Mesothelial cell of epicardium (in vitro differentiated cells): Measurements from ENCODE around the gene P2RY6. TPM values are rescaled to one million over a fixed set of nuclear protein-coding genes. Genes with fewer than 3 reads are reported as not detected.

Experiments used
- DNase-seq, 2 experiments: peaks; one replicate each; pipeline ENCODE4 v3.0.0; 2021; ENCODE audit warnings: low spot score in 2 of 2; ENCODE audit not compliant: unreplicated experiment in 2 of 2
- H3K27ac Mint-ChIP-seq: 2 replicates; pipeline ENCODE4 v1.8.0; 2021; ENCODE audit warnings: mixed read lengths
- H3K27me3 Mint-ChIP-seq: 2 replicates; pipeline ENCODE4 v1.8.0; 2021; ENCODE audit warnings: low read depth, mixed read lengths
- H3K36me3 Mint-ChIP-seq: 2 replicates; pipeline ENCODE4 v1.8.0; 2021; ENCODE audit warnings: mixed read lengths
- H3K4me1 Mint-ChIP-seq: 2 replicates; pipeline ENCODE4 v1.8.0; 2021; ENCODE audit warnings: mixed read lengths
- H3K4me3 Mint-ChIP-seq: 2 replicates; pipeline ENCODE4 v1.8.0; 2021; ENCODE audit warnings: mild to moderate bottlenecking, moderate library complexity, mixed read lengths
- H3K9me3 Mint-ChIP-seq: 2 replicates; pipeline ENCODE4 v1.8.0; 2021; ENCODE audit warnings: mixed read lengths
- CTCF ChIP-seq: fragments of 200-600 bp; sonication (generic); IDR thresholded peaks from one replicate; pipeline ENCODE4 v1.5.0; 2021; ENCODE audit warnings: antibody characterized with exemption; ENCODE audit not compliant: unreplicated experiment
- total RNA-seq: library from RNA; stranded (reverse); gene quantifications from 3 replicates; pipeline ENCODE4 v1.2.1, GENCODE V29; 2021

Gene P2RY6
- total RNA-seq, 1 donor from 2014 or later: 0.45 TPM

GRCh38 chr11:73249304-73249703, 22.8 kb upstream of the P2RY6 start:
- Mint-ChIP-seq H3K27ac (no peak overlapping the region), H3K27me3 (no peaks in the 10 kb centered on the region), H3K9me3 (no peaks in the 10 kb centered on the region), H3K4me3 (no peak overlapping the region), H3K36me3 (no peaks in the 10 kb centered on the region), H3K4me1 (no peaks in the 10 kb centered on the region)
- TF ChIP-seq CTCF: no peak
- no peak for DNase-seq

GRCh38 chr11:73249853-73250783, 22.0 kb upstream of the P2RY6 start:
- Mint-ChIP-seq H3K4me3 (no peak overlapping the region), H3K9me3 (no peaks in the 10 kb centered on the region), H3K4me1 (no peaks in the 10 kb centered on the region), H3K36me3 (no peaks in the 10 kb centered on the region), H3K27me3 (no peaks in the 10 kb centered on the region), H3K27ac (no peak overlapping the region)
- DNase-seq: no peak
- TF ChIP-seq CTCF: no peak

GRCh38 chr11:73252577-73253191, 19.5 kb upstream of the P2RY6 start:
- Mint-ChIP-seq H3K36me3 (no peaks in the 10 kb centered on the region), H3K4me3 (no peak overlapping the region), H3K9me3 (no peaks in the 10 kb centered on the region), H3K4me1 (peaks cover 4% of the 10 kb centered on the region), H3K27ac (no peak overlapping the region), H3K27me3 (no peaks in the 10 kb centered on the region)
- no peak for DNase-seq
- TF ChIP-seq CTCF: no peak

GRCh38 chr11:73257342-73258103, 14.6 kb upstream of the P2RY6 start:
- Mint-ChIP-seq H3K27ac (no peak overlapping the region), H3K4me1 (peaks cover 4% of the 10 kb centered on the region), H3K4me3 (no peak overlapping the region), H3K36me3 (no peaks in the 10 kb centered on the region), H3K27me3 (no peaks in the 10 kb centered on the region), H3K9me3 (peaks cover 5% of the 10 kb centered on the region)
- TF ChIP-seq CTCF: no peak
- DNase-seq: peak in 1 of 2 experiments; percentile 27

- peak in 1 of 2 experiments; percentile 21 for DNase-seq
- Mint-ChIP-seq H3K27ac (no peak overlapping the region), H3K27me3 (peaks cover 3% of the 10 kb centered on the region), H3K36me3 (no peaks in the 10 kb centered on the region), H3K4me1 (peaks cover 4% of the 10 kb centered on the region), H3K4me3 (no peak overlapping the region), H3K9me3 (peaks cover 6% of the 10 kb centered on the region)
- no peak for TF ChIP-seq CTCF
Measured at GRCh38 chr11:73258104-73259035, 13.8 kb upstream of the P2RY6 start.
